Head of caudate nucleus (tissue), 42 donors: ENCODE measurements around the gene CLDN6.
"Not testable (repeated sequence)": the region's sequence is repeated elsewhere in the genome, so short reads cannot be mapped to it uniquely, and the experiment has no call there.

Source experiments
- DNase-seq, 42 donors: peaks; one replicate each; pipeline versions ENCODE4 v3.0.0 to v3.0.0-alpha.2; 2020 to 2021; ENCODE audit warnings: mixed read lengths in 7 of 42
- intact Hi-C: fragments of 100-400 bp; cut with DNase I; formaldehyde crosslinking; loops from one replicate; pipeline ENCODE4 v1.15.0; 2022

Gene CLDN6

DNA sequence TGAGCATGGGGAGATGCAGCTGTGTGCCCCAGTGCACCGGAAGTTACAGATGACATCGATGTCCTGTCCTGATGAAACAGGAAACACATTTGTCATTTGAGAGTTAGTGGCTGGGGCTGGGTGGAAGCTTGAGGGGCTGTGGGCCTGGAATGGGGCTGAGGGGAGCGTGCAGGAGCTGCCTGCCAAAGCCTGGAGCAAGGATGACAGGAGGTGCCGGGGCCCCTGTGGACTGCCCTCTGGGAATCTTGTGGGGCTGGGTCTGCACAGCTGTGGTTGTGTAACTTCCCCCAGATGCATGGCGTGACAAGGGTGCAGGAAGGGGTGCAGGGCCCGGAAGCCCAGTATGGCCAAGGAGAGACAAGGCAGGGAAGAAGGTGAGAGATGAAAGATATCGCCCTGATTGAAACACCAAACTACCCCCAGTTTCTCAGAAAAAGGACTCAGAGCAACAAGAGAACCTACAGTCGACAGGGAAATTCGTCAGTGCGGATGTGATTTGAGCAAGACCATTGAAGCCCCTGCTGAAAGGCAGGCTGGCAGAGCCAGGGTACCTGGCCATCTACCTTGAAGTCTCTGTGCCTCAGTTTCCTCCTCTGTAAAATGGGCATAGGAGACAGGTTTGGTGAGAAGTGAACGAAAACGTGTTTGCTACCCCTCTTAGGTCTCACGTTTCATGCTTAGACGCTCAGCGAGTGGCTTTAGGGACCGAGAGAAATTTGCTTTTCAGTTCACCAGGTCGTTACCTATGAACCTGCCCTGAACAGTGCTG, 37.2 kb upstream of the CLDN6 start:
- DNase-seq, result no peak
- intact Hi-C loops, result no loop called here

DNA sequence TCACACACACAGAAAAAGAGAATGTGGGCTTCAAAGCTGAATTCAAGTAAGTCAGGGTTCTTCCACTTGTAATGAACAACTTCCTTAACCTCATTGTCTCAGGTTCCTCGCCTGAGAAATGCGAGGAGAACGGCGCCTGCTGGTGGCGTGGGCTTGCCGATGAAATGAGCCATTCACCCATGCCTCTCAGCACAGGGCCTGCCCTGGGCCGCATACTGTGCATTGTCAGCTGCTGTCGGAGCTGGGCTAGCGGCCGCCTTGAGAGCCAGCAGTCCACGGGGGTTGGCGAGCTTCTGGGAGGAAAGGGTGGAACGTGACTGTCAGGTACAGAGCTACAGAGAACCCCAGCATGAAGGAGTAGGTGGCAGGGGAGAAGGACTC, 35.3 kb upstream of the CLDN6 start:
- DNase-seq, intact Hi-C loops: not testable (repeated sequence)

DNA sequence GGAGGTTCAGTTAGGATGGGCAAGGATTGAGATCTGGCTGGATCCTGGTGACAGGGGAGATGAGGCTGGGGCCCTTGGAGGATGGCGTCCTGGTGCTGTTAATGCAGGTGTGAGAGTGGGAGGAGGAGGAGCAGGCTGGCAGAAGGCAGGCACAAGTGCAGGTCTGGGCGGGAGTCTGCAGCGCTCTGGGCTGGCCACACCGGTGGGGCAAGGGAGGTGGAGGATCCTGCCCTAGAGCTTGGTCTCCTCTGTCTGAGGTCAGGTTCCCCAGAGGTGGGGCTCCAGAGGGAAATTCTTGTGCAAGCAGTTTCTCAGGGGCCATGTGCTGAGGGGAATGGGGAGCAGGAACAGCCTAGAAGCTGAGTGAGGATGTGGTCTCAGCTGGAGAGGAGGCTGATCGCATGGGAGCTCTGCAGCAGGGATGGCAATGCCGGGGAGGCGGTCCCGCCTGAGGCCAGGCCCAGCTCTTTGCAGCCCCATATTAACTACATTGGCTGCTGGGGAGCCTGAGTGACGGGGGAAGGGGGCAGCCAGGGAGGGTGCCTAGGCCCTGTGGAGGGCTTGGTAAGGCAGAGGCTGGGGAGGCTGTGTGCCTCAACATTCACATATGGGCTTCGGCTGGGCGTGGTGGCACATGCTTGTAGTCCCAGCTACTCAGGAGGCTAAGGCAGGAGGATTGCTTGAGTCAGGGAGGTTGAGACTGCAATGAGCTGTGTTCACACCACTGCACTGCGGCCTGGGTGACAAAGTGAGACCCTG, 34.8 kb upstream of the CLDN6 start:
- intact Hi-C loops, DNase-seq: not testable (repeated sequence)

DNA sequence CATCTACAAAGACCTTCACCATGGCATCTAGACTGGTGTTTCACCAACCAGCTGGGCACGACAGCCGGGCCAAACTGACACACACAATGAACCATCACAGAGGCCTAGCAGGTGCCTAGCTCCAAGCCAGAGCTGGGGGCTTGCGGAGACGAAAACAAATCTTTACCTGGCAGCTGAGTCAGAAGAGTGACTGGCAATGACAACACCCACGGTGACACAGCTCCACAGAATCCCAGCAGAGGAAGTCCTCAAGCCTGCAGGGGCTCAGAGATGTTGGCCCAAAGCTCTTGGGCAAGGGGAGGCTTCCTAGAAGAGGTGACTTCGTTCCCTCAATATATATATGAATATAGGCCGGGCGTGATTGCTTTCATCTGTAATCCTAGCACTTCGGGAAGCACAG, 33.5 kb upstream of the CLDN6 start:
- intact Hi-C loops, result no loop called here
- DNase-seq, result peak in 4 of 42 donors; percentile 21 to 39 (median 30)

DNA sequence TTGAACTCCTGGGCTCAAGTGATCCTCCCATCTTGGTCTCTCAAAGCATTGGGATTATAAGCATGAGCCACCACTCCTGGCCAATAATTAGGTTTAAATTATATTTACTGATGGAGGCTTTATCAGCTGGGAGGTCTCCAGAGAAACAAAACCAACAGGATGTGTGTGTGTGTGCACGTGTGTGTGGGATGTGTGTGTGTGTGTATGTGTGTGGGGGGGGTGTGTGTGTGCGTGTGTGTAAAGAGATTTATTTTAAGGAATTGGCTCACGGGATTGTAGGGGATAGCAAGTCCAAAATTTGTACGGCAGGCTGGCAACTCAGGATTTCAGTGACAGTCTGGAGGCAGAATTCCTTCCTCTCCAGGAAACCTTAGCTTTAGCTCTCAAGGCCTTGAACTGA, 33.0 kb upstream of the CLDN6 start:
- intact Hi-C loops, result no loop called here
- DNase-seq, result no peak

DNA sequence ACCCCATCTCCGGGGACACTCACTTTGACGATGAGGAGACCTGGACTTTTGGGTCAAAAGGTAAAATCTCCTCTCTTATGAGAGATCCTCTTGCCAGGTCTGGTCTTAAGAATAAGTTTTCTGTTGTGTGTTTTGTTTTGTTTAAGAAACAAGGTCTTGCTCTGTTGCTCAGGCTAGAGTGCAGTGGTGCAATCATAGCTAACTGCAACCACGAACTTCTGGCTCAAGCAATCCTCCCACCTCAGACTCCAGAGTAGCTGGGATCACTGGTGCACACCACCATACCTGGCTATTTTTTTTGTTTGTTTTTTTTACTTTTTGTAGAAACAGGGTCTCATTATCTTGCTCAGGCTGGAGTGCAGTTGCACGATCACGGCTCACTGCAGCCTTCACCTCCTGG, 32.5 kb upstream of the CLDN6 start:
- intact Hi-C loops, result no loop called here
- no peak for DNase-seq

DNA sequence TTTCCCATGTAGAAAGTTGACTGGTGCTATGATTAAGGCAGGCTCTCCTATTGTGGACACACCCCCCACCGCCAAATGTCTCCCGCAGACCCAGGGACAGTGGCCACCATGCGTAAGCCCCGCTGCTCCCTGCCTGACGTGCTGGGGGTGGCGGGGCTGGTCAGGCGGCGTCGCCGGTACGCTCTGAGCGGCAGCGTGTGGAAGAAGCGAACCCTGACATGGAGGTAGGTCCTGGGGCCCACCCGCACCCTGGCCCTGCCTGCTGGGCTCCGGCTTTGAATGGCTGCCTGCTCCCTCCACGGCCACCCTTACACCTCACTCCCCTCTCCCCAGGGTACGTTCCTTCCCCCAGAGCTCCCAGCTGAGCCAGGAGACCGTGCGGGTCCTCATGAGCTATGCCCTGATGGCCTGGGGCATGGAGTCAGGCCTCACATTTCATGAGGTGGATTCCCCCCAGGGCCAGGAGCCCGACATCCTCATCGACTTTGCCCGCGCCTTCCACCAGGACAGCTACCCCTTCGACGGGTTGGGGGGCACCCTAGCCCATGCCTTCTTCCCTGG, 32.0 kb upstream of the CLDN6 start:
- DNase-seq, result no peak
- intact Hi-C loops, result no loop called here

DNA sequence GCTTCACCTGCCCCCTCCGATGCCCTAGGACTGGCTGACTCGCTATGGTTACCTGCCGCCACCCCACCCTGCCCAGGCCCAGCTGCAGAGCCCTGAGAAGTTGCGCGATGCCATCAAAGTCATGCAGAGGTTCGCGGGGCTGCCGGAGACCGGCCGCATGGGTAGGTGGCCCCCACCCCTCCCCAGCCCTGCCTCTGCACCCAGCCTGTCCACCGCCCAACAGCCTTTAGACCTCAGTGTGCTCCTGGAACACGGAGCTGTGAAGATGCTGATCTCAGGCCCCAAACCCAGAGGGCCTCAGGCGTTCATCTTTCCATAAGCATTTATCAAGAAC, 29.4 kb upstream of the CLDN6 start:
- DNase-seq, result no peak
- intact Hi-C loops, result no loop called here

DNA sequence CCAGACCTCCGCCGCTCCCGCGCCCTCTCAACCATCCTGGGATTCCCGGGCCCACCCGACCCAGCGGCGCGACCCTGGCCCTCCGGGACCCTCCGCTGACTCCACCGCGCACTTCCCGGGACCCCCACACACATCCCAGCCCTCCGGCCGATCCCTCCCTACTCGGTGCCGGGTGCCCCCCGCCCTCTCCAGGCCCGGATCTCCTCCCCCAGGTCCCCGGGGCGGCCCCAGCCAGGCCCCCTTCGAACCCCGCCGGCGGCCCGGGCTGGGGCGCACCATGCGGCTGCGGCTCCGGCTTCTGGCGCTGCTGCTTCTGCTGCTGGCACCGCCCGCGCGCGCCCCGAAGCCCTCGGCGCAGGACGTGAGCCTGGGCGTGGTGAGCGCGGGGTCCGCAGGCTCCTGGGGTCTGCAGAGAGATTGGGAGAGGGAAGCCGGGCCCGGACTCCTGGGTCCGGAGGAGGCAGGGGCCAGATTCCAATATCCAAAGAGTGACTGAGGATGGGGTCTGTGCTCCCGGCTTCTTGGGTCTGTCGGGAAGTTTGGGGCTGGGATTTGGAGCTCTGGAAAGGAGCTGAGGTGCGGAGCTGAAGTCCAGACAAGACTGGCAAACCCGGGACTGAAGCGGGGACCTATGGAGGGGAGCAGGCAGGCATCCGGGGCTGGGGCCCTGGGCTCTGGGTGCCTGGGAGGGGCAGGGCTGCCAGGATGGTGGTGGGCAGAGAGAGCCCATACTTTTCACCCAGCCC, 28.8 kb upstream of the CLDN6 start:
- intact Hi-C loops, result no loop called here
- no peak for DNase-seq

DNA sequence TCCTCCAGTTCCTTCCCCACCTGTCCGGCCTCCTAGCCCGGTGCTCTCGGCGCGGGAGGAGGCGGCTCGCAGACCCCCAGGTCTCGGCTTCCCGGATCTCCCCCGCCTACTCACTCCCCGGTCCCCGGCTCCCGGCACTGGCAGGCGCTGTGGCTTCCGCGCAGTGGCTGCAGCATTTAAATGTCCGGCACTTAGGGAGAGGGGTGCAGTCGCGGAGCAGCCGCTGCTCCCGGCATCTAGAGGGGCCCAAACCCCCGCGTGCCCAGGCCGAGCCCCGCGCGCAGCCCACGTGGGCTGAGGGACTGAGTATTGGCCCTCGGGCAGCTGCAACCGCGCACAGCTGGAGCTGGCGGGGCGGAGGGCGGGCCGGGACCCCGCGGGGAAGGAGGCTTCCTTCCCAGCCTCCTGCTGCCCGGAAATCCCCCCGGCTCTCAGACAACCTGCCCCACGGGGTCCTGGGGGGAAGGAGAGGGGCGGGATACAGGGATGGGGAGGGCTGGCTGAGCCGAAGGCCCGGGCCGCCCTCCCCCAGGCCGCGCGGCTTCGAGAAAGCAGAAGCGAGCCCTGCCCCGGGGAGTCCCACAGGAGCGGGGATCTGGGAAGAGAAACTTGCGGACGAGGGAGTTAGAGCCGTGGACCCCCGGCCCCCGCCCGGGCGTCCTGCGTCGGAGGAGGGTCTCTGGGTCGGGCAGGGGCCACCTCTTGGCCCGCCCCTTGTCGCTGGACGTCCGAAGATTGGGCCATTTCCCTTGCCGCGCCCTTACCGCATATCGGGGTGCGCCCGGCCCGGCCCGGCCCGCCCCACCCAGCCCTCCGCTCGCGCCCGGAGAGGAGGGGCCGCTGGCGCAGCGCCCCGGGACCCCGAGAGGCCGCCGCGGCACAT, 28.0 kb upstream of the CLDN6 start, which contains the start of gene MMP25:
Gene MMP25 (plus strand): TSS at position 804 of the 883 bp plus-strand sequence. CDS start 357 bp downstream, outside the sequence.
- intact Hi-C loops, result no loop called here
- DNase-seq, result no peak

DNA sequence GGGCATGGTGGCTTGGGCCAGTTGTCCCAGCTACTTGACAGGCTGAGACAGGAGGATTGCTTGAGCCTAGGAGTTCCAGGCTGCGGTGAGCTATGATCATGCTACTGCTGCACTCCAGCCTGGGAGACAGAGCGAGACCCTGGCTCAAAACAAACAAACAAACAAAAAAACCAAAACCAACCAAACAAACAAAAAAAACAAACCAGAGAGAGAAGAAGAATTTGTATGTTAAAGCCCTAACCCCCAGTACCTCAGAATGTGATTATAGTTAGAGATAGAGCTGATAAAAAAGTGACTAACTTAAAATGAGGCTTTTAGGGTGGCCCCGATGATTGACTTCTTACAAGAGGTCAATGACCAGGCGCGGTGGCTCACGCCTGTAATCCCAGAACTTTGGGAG, 26.7 kb upstream of the CLDN6 start:
- DNase-seq, result no peak

DNA sequence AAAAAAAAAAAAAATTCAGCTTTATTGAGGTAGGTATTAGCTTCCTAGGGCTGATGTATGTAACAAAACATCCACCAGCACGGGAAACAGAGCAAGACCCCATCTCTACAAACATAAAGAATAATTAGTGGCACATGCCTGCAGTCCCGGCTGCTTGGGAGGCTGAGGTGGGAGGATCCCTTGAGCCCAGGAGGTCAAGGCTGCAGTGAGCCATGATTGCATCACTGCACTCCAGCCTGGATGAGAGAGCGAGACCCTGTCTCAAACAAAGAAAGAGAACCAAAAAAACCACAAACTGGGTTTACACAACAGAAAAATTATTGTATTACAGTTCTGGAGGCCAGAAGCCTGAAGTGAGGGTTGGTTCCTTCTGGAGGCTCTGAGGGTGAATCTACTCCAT, 24.4 kb upstream of the CLDN6 start:
- intact Hi-C loops, result no loop called here
- DNase-seq, result no peak

More for the DNA sequence above, 26.7 kb upstream of the CLDN6 start:
- intact Hi-C loops, result no loop called here

DNA sequence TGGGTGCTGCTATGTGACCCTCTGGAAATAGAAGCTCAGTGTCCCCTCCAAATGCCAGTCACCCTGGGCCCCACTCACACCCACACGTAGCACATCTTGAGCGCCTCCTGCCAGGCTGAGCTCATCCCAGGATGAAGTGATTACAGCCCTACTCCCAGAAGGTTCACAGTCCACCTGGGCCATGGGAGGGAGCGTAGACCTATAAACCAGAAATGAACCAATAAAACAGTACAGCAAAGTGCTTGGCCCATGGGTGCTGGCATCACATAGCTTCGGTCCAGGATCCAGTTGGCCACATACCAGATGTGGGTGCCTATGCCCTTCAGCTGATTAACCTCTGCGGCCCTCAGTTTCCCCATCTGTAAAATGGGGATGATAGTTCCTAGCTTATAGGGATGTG, 20.9 kb upstream of the CLDN6 start:
- intact Hi-C loops, result no loop called here
- no peak for DNase-seq

DNA sequence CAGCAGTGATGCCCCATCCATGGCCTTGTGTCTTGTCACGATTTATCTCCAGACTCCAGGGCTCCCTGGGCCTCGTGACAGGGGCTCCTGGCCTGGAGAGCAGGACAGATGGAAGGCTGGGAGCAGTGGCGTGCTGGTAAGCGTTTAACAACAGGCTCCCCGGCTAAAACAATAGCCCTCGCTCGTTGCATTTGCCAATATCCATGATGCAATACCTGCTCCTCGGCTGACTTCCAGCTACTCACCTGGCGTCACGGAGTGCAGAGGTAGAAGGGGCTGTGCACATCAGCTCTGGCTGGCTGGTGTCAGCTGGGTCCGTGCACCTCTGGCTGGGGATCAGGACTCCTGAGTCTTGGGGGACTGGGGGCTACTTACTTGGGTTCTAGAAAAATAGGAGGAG, 20.3 kb upstream of the CLDN6 start:
- DNase-seq, result no peak
- intact Hi-C loops, result no loop called here

DNA sequence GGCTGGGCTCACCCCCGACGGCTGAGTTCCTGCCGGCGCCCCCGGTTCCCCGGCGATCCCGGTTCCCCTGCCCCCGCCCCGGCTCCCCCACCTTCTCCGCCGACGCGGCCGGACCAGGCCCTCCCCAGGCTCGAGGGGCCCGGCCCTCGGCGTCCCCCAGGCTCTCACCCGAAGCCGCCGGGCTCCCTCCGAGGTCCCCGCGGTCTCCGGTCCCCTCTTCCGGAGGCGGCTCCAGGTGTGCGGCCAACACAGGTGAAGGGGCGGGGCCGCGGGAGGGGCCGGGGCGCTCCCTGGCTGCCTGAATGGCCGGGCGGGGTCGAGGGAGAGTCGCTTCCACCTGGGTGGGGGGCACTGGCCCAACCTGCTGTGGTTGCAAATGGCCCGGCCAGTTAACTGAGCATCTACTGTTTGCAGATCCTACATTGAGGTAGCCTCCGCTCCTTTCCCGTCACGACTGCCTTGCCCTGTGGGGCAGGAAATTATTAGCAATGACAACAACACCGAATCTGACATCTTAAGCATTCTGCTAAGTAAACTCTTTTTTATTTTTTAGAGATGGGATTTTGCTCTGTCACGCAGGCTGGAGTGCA, 18.8 kb upstream of the CLDN6 start, which contains the start of gene BICDL2:
Gene BICDL2 (minus strand): TSS at position 219 of the 590 bp plus-strand sequence. CDS start 1,448 bp downstream, outside the sequence.
- intact Hi-C loops, result no loop called here
- no peak for DNase-seq

DNA sequence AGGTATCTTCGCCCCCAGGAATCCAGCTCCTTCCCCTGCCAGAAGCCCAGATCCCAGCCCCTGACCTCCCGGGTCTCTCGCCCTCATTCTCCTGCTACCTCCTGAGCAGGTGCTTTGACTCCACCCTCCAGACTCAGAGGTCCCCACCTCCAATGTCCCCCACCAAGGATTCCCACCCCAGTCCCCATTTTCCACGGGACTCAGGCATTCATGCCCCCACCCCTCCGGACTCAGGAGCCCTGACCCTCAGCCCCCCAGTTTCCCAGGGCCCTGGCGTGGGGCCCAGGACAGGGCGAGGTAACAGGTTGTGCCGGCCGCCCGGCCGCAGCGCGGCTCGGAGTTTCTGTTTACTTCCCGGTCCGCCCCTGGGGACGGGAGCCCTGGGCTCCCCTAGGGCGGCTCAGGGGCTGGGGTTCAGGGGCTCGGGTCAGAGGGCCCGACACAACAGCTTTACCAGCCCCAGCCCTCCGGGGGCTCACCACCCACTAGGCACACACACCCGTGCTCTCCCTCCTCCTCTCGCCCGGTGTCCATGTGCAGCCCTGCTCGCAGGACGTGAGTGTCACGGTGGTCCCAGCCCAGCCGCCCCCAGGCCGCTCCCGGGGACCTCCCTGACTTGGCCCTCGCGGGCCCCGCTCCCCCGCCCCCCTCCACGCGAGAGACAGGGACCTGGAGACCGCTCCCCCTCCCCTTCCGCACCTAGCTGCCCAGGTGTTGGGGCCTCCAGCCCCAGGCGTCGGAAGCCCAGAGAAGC, 18.2 kb upstream of the CLDN6 start:
- DNase-seq, result no peak
- intact Hi-C loops, result no loop called here

DNA sequence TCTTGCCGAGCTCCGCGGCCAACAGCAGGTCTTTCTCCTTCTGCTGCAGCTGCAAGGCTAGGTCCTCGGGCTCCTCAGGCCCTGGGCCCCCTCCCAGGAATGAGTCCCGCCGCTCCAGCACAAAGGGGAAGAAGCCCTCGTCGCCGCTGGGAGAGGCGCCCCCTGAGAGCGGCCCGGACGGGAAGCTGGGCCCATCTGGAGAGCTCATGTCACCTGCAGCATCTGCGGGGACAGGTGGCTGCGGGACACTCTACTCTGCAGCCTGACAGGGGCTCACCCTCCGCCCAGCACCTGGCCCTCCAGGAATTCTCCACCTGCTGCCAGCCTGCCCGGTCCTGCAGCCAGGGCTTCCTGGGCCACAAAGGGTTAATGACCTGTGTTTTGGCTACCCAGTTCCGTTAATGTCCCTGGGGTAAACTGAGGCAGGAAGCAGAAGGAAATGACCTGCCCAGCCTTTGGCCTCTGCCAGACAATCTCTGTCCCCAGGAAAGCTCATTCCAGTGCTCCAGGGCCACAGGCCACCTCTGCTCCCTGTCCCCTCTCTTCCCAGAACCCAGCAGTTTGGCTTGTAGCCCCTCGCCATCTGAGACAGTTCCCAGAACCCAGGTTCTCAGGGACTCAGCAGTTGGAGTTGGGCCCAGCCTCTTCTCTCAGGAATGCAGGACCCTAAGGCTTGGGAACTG, 17.4 kb upstream of the CLDN6 start:
- DNase-seq, result no peak

More for the DNA sequence above, 17.4 kb upstream of the CLDN6 start:
- intact Hi-C loops, result no loop called here
